Peyer's patch (tissue), 4 donors: Measurements from ENCODE around the gene HDHD5.

Source experiments
- CTCF ChIP-seq, 6 experiments: fragments of 450-650 bp in 4 of 6; fragments of 200-600 bp in 2 of 6; sonication (generic) in 1 of 6; IDR thresholded peaks; one replicate each; pipeline ENCODE4 v1.5.1; 2017 to 2019; ENCODE audit warnings: antibody characterized with exemption in 6 of 6, mild to moderate bottlenecking in 3 of 6, moderate library complexity in 1 of 6
- POLR2A ChIP-seq, 2 donors: fragments of 450-650 bp; IDR thresholded peaks; one replicate each; pipeline ENCODE4 v1.5.1; 2017; ENCODE audit warnings: antibody characterized with exemption in 2 of 2, mild to moderate bottlenecking in 2 of 2, moderate library complexity in 2 of 2

DNA sequence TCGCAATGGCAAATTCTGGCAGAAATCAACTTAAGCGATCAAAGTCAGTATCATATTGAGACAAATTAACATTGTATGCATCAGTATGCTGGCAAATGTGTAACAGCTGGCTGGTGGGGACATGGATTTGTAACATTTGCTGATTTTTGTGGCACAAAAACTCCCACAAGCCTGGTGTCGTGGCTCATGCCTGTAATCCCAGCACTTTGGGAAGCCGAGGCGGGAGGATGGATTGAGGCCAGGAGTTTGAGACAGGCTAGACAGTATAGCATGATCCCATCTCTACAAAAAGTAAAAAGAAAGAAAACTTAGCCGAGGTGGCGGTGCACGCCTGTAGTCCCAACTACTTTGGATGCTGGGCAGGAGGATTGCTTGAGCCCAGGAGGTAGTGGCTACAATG is 17.6 kb upstream of the HDHD5 start:
- TF ChIP-seq CTCF (IDR thresholded peaks at IDR 0.05) (no peak), POLR2A (IDR thresholded peaks at IDR 0.05) (no peak)
